ENCODE data around the gene MNX1. TPM values are rescaled to one million over a fixed set of nuclear protein-coding genes. Genes with fewer than 3 reads are reported as not detected.

MNX1 gene
- polyA plus RNA-seq (2011; rRNA removed) (not detected in 2 replicates), polyA minus RNA-seq (2011; rRNA and poly(A)+ RNA removed) (not detected in 2 replicates)

- Histone ChIP-seq H3K27me3 (ENCODE audit: control insufficient read depth, insufficient read depth, low read length) (peaks cover 86% of the 10 kb centered on the region), H3K27ac (ENCODE audit: low read depth, low read length) (no peak within 1 kb of the TSS), H3K4me3 (ENCODE audit: low read depth, low read length) (peak within 1 kb of the TSS; percentile 23; the same call in 1 of the 2 replicates), H3K9me3 (ENCODE audit: control insufficient read depth, insufficient read depth, low read length) (peaks cover 2% of the 10 kb centered on the region; the same call in 1 of the 2 replicates)
- CTCF ChIA-PET: no interaction called here
- TF ChIP-seq, protein P1, sequence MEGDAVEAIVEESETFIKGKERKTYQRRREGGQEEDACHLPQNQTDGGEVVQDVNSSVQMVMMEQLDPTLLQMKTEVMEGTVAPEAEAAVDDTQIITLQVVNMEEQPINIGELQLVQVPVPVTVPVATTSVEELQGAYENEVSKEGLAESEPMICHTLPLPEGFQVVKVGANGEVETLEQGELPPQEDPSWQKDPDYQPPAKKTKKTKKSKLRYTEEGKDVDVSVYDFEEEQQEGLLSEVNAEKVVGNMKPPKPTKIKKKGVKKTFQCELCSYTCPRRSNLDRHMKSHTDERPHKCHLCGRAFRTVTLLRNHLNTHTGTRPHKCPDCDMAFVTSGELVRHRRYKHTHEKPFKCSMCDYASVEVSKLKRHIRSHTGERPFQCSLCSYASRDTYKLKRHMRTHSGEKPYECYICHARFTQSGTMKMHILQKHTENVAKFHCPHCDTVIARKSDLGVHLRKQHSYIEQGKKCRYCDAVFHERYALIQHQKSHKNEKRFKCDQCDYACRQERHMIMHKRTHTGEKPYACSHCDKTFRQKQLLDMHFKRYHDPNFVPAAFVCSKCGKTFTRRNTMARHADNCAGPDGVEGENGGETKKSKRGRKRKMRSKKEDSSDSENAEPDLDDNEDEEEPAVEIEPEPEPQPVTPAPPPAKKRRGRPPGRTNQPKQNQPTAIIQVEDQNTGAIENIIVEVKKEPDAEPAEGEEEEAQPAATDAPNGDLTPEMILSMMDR (IDR thresholded peaks at IDR 0.05; ENCODE audit: low read depth, low read length): no peak
- POLR2A ChIA-PET: no interaction called here
- no peak for DNase-seq (ENCODE audit: low read depth, low spot score)
Observed at GRCh38 chr7:157010588-157011332, at the start of gene MNX1. Gene MNX1, minus strand, starts transcription at chr7:157010663. Its CDS starts 313 bp downstream, at chr7:157010350.

DNA sequence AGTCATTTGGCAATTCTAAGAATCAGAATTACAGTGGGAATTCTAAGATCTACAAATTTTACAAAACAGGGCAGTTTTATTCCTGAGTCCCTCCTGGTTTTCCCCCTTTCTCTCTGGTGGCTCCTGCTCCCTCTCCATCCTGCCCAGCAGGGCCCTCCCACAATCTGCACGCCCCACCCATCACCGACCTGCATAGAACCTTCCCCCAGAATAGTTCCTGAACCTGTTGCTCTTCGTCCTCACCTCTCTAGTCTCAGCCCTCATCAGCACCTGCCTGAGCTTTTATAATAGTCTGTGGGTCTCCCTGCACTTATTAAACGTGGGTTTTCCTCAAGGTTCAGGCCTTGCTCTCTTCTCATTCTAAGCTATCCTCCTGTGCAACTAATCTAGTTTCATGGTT lies 49.1 kb upstream of the MNX1 start:
- H3K4me3 ChIP-seq (ENCODE audit: low read depth, low read length): no peak overlapping the region
- TF ChIP-seq, protein P1 (IDR thresholded peaks at IDR 0.05; ENCODE audit: low read depth, low read length): no peak
- no peak overlapping the region for H3K27ac ChIP-seq (ENCODE audit: low read depth, low read length)
- H3K9me3 ChIP-seq (ENCODE audit: control insufficient read depth, insufficient read depth, low read length): no peaks in the 10 kb centered on the region
- no peak for DNase-seq (ENCODE audit: low read depth, low spot score)
- CTCF ChIA-PET: no interaction called here
- peaks cover 4% of the 10 kb centered on the region for H3K27me3 ChIP-seq (ENCODE audit: control insufficient read depth, insufficient read depth, low read length)
- POLR2A ChIA-PET: no interaction called here

DNA sequence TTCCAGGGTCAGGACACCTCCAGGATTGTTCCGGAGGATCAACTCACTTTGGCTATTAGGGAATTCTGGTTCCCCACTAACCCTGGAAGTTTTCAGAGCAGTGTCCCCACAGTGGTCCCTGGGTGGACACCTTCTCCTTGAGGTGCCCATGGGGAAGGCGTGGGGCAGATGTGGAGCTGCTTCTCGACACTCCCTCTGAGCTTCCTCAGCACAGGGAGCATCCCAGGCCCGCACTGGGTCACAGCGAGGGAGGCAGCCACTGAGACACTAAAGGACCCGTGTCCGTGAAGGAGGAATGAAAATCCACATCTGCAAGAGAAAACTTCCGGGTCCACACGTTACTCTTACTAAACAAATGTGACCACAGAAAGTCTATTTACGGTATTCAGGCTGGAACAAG lies 48.2 kb upstream of the MNX1 start:
- DNase-seq (ENCODE audit: low read depth, low spot score): no peak
- H3K27ac ChIP-seq (ENCODE audit: low read depth, low read length): no peak overlapping the region
- ChIA-PET CTCF (no interaction called here), POLR2A (no interaction called here)
- no peaks in the 10 kb centered on the region for H3K9me3 ChIP-seq (ENCODE audit: control insufficient read depth, insufficient read depth, low read length)
- peaks cover 4% of the 10 kb centered on the region for H3K27me3 ChIP-seq (ENCODE audit: control insufficient read depth, insufficient read depth, low read length)
- TF ChIP-seq, protein P1 (IDR thresholded peaks at IDR 0.05; ENCODE audit: low read depth, low read length): no peak
- no peak overlapping the region for H3K4me3 ChIP-seq (ENCODE audit: low read depth, low read length)

- CTCF ChIA-PET: no interaction called here
- H3K9me3 ChIP-seq (ENCODE audit: control insufficient read depth, insufficient read depth, low read length): no peaks in the 10 kb centered on the region
- TF ChIP-seq, protein P1 (IDR thresholded peaks at IDR 0.05; ENCODE audit: low read depth, low read length): no peak
- no peak overlapping the region for H3K27ac ChIP-seq (ENCODE audit: low read depth, low read length)
- peaks cover 4% of the 10 kb centered on the region for H3K27me3 ChIP-seq (ENCODE audit: control insufficient read depth, insufficient read depth, low read length)
- POLR2A ChIA-PET: no interaction called here
- H3K4me3 ChIP-seq (ENCODE audit: low read depth, low read length): no peak overlapping the region
- DNase-seq (ENCODE audit: low read depth, low spot score): no peak
Observed at GRCh38 chr7:157058068-157058467, 47.6 kb upstream of the MNX1 start.
